ENCODE data around the gene SPR.

The SPR gene

GRCh38 chr2:72926368-72926767 is 39.2 kb downstream of the SPR start:
- no peaks in the 10 kb centered on the region for H3K9me3 Mint-ChIP-seq
- peaks cover 40% of the 10 kb centered on the region for H3K27me3 Mint-ChIP-seq (ENCODE audit: low read depth)
- peaks cover 4% of the 10 kb centered on the region for H3K4me1 Mint-ChIP-seq (ENCODE audit: low read depth)
- no peaks in the 10 kb centered on the region for H3K36me3 Mint-ChIP-seq (ENCODE audit: low read depth)
- DNase-seq (ENCODE audit: low spot score) = no peak
- no peak overlapping the region for H3K27ac Mint-ChIP-seq
- H3K4me3 Mint-ChIP-seq = no peak overlapping the region

GRCh38 chr2:72926811-72927465 is 39.7 kb downstream of the SPR start:
- DNase-seq (ENCODE audit: low spot score) = no peak
- Mint-ChIP-seq H3K36me3 (ENCODE audit: low read depth) (no peaks in the 10 kb centered on the region), H3K27ac (no peak overlapping the region), H3K4me1 (ENCODE audit: low read depth) (peaks cover 4% of the 10 kb centered on the region), H3K27me3 (ENCODE audit: low read depth) (peaks cover 35% of the 10 kb centered on the region), H3K4me3 (no peak overlapping the region), H3K9me3 (no peaks in the 10 kb centered on the region)

DNA sequence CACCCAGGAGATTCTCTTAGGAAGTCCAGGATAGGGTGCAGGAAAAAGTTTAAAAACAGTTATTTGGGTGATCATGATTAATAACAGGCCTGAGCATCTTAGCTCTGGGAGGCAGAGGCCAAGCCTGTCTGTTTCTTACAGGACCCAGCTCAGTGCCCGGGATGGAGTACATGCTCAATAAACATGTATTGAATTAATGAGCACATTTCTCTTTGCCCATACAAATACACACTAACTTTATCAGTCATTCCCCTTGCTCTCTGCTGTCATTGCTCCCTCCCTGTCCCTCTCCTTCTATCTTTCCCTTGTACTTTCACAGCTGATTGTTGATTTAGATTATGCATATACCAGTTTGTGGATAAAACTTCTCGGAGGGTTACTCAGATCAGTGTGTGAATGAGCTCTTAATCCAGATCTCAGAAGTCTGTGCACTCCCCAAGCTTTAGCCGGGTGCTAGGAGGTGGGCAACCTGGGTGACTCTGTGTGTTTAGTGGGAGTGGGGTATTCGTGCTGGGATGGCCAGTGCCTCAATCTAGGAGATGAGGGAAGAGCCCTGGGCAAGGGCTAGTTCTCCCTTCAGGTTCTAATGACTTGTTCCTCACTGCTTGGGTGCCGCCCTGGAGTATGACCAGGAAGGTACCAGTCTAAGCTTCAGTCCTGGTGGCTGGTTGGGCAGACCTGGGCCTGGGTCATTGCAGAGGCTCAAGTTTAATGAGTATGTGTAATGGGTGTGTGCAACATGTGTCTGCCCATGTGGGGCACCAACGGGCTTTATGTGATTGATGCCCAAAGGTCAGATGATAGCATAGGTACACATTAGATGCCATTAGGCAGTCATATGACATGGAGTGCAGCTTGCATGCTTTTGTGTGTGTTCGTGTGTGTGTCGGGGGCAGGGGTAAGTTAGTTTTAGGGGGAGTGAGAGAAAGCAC is 40.7 kb downstream of the SPR start:
- Mint-ChIP-seq H3K4me1 (ENCODE audit: low read depth) (peaks cover 6% of the 10 kb centered on the region), H3K27ac (no peak overlapping the region), H3K9me3 (no peaks in the 10 kb centered on the region), H3K4me3 (no peak overlapping the region), H3K36me3 (ENCODE audit: low read depth) (no peaks in the 10 kb centered on the region), H3K27me3 (ENCODE audit: low read depth) (peaks cover 26% of the 10 kb centered on the region)
- DNase-seq (ENCODE audit: low spot score) = no peak

DNA sequence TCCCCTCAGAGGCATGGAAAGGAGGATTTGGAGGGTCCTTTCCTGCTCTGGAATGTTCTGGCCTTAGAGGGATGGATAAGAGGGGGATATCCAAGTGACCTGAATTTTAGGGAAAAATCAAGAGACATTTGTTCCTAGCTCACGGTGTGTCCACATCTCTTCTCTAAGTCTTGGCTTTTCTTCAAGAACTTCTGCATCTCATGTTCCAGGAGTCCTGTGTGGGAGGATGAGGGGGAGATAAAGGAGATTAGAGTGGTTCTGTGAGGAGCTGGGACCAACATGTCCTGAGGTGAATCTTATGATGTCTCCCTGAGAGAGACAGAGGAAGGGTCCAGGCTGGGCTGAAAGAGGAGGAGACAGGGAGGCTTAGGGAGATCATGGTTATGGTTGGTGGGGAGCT is 41.8 kb downstream of the SPR start:
- no peak for DNase-seq (ENCODE audit: low spot score)
- no peaks in the 10 kb centered on the region for H3K9me3 Mint-ChIP-seq

DNA sequence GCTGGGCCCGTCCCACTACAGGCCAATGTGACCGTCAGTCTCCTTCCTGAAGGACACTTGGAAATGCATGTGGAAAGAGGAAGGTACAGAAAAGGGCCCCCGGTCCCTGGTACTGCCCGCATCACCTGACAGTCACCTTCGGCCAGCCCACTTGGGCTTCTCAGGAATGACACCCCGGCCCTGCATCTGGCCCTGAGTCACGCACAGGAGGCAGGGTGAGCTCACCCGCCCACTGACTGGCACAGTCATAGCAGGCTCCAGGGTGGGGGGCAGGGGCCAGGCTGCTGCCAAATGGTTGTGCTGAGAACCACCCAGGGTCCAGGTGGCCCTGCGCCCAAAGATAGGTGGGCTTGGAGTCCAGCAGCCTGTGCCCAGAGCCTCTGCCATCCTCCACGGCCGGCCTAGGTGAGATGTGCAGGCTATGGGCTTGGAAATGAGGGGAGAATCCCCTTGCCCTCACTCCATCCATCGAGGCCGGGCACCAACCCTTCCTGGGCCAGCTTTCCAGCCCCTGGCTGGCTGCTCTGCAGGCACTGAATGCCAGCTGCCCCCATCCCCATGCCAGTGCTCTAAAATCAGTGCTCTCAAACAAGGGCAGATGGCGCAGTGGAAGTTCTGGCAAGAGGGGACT is 44.2 kb downstream of the SPR start:
- Mint-ChIP-seq H3K27ac (no peak overlapping the region), H3K4me1 (ENCODE audit: low read depth) (peaks cover 2% of the 10 kb centered on the region), H3K9me3 (no peaks in the 10 kb centered on the region), H3K27me3 (ENCODE audit: low read depth) (no peaks in the 10 kb centered on the region), H3K4me3 (no peak overlapping the region), H3K36me3 (ENCODE audit: low read depth) (no peaks in the 10 kb centered on the region)
- DNase-seq (ENCODE audit: low spot score) = no peak

More for the DNA sequence above, 41.8 kb downstream of the SPR start:
- Mint-ChIP-seq H3K27me3 (ENCODE audit: low read depth) (peaks cover 14% of the 10 kb centered on the region), H3K4me1 (ENCODE audit: low read depth) (peaks cover 2% of the 10 kb centered on the region), H3K36me3 (ENCODE audit: low read depth) (no peaks in the 10 kb centered on the region), H3K4me3 (no peak overlapping the region), H3K27ac (no peak overlapping the region)

- H3K27ac Mint-ChIP-seq = no peak overlapping the region
- H3K4me1 Mint-ChIP-seq (ENCODE audit: low read depth) = peaks cover 2% of the 10 kb centered on the region
- no peaks in the 10 kb centered on the region for H3K27me3 Mint-ChIP-seq (ENCODE audit: low read depth)
- no peak overlapping the region for H3K4me3 Mint-ChIP-seq
- DNase-seq (ENCODE audit: low spot score) = no peak
- H3K9me3 Mint-ChIP-seq = no peaks in the 10 kb centered on the region
- no peaks in the 10 kb centered on the region for H3K36me3 Mint-ChIP-seq (ENCODE audit: low read depth)
Measured at GRCh38 chr2:72932045-72932740, 45.0 kb downstream of the SPR start.

GRCh38 chr2:72932805-72933204 is 45.6 kb downstream of the SPR start:
- no peak for DNase-seq (ENCODE audit: low spot score)
- Mint-ChIP-seq H3K4me1 (ENCODE audit: low read depth) (peaks cover 2% of the 10 kb centered on the region), H3K9me3 (no peaks in the 10 kb centered on the region), H3K36me3 (ENCODE audit: low read depth) (no peaks in the 10 kb centered on the region), H3K27me3 (ENCODE audit: low read depth) (no peaks in the 10 kb centered on the region), H3K4me3 (no peak overlapping the region), H3K27ac (no peak overlapping the region)

DNA sequence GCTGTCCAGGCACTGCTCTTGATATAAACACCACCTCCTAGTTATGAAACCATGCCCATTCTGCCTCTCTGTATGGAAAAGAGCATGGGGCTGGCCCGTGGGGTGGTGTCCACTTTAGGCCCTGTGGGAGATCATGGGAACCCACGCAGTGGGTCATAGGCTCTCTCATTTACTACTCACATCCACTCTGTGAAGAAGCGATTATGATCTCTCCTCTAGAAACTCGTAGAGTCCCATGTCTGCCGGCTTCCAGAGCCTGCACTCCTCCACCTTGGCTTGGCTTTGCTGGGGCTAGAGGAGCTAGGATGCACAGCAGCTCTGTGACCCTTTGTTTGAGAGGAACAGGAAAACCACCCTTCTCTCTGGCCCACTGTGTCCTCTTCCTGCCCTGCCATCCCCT is 46.0 kb downstream of the SPR start:
- Mint-ChIP-seq H3K4me1 (ENCODE audit: low read depth) (peaks cover 2% of the 10 kb centered on the region), H3K9me3 (no peaks in the 10 kb centered on the region), H3K36me3 (ENCODE audit: low read depth) (no peaks in the 10 kb centered on the region), H3K4me3 (no peak overlapping the region), H3K27ac (no peak overlapping the region), H3K27me3 (ENCODE audit: low read depth) (no peaks in the 10 kb centered on the region)
- no peak for DNase-seq (ENCODE audit: low spot score)

GRCh38 chr2:72933646-72934151 is 46.5 kb downstream of the SPR start:
- Mint-ChIP-seq H3K4me3 (no peak overlapping the region), H3K36me3 (ENCODE audit: low read depth) (no peaks in the 10 kb centered on the region), H3K27me3 (ENCODE audit: low read depth) (no peaks in the 10 kb centered on the region), H3K27ac (no peak overlapping the region), H3K9me3 (no peaks in the 10 kb centered on the region), H3K4me1 (ENCODE audit: low read depth) (peaks cover 2% of the 10 kb centered on the region)
- no peak for DNase-seq (ENCODE audit: low spot score)

- no peak for DNase-seq (ENCODE audit: low spot score)
- Mint-ChIP-seq H3K4me1 (ENCODE audit: low read depth) (peaks cover 2% of the 10 kb centered on the region), H3K27me3 (ENCODE audit: low read depth) (no peaks in the 10 kb centered on the region), H3K36me3 (ENCODE audit: low read depth) (no peaks in the 10 kb centered on the region), H3K27ac (no peak overlapping the region), H3K4me3 (no peak overlapping the region), H3K9me3 (no peaks in the 10 kb centered on the region)
Measured at GRCh38 chr2:72934683-72935610, 47.7 kb downstream of the SPR start.

DNA sequence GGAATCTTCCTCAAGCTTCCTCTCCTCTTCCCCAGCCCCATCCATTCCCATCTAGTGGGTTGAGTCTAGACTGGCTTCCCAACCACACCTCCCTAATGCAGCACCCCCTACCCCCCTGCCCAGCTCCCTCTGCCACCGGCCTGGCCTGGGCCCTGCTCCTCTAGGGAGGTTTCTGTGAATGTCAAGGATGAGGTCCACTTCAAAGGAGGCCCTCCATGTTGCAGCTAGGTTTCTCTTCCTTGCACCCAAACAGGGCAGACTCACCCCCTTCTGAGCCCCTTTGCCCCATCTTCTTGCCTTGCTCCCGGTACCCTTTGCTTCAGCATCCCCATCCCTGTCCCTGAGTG is 48.4 kb downstream of the SPR start:
- no peak for DNase-seq (ENCODE audit: low spot score)
- no peaks in the 10 kb centered on the region for H3K9me3 Mint-ChIP-seq
- H3K4me1 Mint-ChIP-seq (ENCODE audit: low read depth) = peaks cover 2% of the 10 kb centered on the region
- no peak overlapping the region for H3K4me3 Mint-ChIP-seq
- H3K27me3 Mint-ChIP-seq (ENCODE audit: low read depth) = no peaks in the 10 kb centered on the region
- no peaks in the 10 kb centered on the region for H3K36me3 Mint-ChIP-seq (ENCODE audit: low read depth)
- H3K27ac Mint-ChIP-seq = no peak overlapping the region

DNA sequence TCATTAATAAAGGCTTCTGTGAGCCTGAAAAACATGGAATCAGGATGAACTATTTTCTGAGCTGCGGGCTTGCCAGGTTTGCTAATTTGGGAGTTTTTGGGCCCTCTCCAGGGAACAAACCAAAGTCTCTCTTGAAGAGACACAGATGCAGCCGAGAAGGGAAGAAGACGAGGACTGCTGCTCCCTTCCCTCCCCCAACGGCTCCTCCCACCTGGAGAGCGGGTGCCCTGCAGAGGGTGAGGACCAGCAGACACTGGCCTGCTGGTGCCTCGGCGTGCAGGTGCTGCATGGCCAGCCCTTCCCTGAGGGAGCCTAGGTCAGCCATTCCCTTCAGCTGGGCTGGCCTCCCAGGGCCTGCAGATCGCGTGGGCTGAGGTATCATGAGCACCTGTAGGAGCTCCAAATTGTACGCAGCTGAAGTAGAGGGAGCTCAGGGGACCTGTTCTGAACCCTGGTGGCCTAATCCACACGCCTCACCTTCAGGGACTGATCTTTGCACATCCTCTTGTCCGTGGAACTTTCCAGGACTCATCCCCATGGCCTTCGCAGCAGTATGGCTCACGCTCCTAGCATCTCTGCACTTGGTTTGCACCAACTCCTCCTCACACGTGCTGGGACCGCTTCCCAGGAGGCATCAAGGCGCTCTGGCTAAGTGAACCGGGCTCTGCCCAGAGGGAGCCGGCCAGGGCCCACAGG is 49.6 kb downstream of the SPR start:
- Mint-ChIP-seq H3K4me3 (no peak overlapping the region), H3K27ac (no peak overlapping the region), H3K9me3 (no peaks in the 10 kb centered on the region), H3K4me1 (ENCODE audit: low read depth) (peaks cover 2% of the 10 kb centered on the region), H3K27me3 (ENCODE audit: low read depth) (no peaks in the 10 kb centered on the region), H3K36me3 (ENCODE audit: low read depth) (no peaks in the 10 kb centered on the region)
- no peak for DNase-seq (ENCODE audit: low spot score)

GRCh38 chr2:72937356-72937669 is 50.1 kb downstream of the SPR start:
- Mint-ChIP-seq H3K27ac (no peak overlapping the region), H3K4me3 (no peak overlapping the region), H3K9me3 (no peaks in the 10 kb centered on the region), H3K27me3 (ENCODE audit: low read depth) (no peaks in the 10 kb centered on the region), H3K36me3 (ENCODE audit: low read depth) (no peaks in the 10 kb centered on the region), H3K4me1 (ENCODE audit: low read depth) (no peaks in the 10 kb centered on the region)
- DNase-seq (ENCODE audit: low spot score) = no peak
